ENCODE measurements around the gene OR2AE1. TPM values are rescaled to one million over a fixed set of nuclear protein-coding genes. Genes with fewer than 3 reads are reported as not detected.

The OR2AE1 gene
- total and polyA plus RNA-seq, 2 donors (not counting 1 experiment from before 2014, with no cell fraction given), result 0.43 to 1.3 TPM

DNA sequence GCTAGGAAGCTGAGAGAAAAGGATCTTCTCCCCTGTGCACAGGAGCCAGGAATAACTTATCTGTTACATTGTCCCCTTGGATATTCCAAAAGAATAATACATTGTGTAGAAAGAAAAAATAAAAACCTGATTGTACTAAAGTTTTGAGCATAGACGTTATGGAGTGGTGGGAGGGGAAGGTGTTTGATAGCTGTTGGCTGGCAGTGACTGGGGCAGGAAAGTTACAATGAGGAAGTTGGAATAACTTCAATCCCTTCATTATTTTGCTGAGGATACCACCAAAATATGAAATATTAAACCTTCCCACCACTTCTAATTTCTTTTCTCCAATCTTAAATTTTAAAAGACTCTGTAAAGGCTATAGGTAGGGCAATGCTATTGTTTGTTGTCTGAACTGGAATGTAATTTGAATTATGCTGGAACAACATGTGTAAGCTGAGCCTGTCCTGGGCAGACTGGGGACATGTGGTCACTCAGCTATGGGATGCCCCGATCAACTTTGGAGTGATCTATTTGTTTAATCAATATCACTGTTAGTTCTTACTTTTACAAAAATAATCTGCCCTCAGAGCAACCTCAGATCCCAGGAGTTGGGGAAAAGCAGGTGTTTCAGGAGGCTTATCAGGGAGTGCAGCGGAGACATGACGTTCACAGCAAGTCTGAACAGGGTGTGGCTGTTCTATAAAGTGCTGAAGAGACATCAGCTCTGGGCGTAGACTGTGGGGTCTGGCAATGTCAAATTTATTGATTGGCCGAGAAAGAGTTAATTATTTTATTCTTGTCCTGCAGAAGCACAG, 28.2 kb downstream of the OR2AE1 start:
- no peak overlapping the region for H3K27ac ChIP-seq (ENCODE audit: low read length in 2 of 2)
- WGBS (ENCODE audit: insufficient coverage), result 100% methylated on average over 2 of the region's 6 CpGs
- Mint-ChIP-seq H3K9me3 (ENCODE audit: insufficient read depth) (no peaks in the 10 kb centered on the region), H3K4me3 (no peak overlapping the region), H3K27ac (no peak overlapping the region), H3K27me3 (peaks cover 42% of the 10 kb centered on the region), H3K4me1 (no peaks in the 10 kb centered on the region)
- H3K4me1 ChIP-seq (ENCODE audit: control insufficient read depth in 2 of 2, insufficient read depth in 2 of 2, low read length in 2 of 2), result no peaks in the 10 kb centered on the region
- intact Hi-C loops (cut with micrococcal nuclease), result no loop called here
- no peaks in the 10 kb centered on the region for H4K20me1 ChIP-seq (ENCODE audit: control insufficient read depth, insufficient read depth, low read length, poor library complexity, severe bottlenecking)
- ATAC-seq (ENCODE audit: low read depth) (no peak), DNase-seq (no peak)
- H2AFZ ChIP-seq (ENCODE audit: insufficient read depth, low read depth, low read length, poor library complexity, severe bottlenecking), result no peak overlapping the region
- ChIA-PET POLR2A (no interaction called here), CTCF (no interaction called here)
- no peak overlapping the region for H3K4me3 ChIP-seq (ENCODE audit: control extremely low read depth in 1 of 5, extremely low read depth in 1 of 5, insufficient read depth in 1 of 5, low read depth in 2 of 5, low read length in 4 of 5)
- TF ChIP-seq EZH2 (IDR thresholded peaks at IDR 0.05; ENCODE audit: borderline replicate concordance, insufficient read depth, low read depth, low read length, poor library complexity, severe bottlenecking), result no peak
- TF ChIP-seq, protein P1, sequence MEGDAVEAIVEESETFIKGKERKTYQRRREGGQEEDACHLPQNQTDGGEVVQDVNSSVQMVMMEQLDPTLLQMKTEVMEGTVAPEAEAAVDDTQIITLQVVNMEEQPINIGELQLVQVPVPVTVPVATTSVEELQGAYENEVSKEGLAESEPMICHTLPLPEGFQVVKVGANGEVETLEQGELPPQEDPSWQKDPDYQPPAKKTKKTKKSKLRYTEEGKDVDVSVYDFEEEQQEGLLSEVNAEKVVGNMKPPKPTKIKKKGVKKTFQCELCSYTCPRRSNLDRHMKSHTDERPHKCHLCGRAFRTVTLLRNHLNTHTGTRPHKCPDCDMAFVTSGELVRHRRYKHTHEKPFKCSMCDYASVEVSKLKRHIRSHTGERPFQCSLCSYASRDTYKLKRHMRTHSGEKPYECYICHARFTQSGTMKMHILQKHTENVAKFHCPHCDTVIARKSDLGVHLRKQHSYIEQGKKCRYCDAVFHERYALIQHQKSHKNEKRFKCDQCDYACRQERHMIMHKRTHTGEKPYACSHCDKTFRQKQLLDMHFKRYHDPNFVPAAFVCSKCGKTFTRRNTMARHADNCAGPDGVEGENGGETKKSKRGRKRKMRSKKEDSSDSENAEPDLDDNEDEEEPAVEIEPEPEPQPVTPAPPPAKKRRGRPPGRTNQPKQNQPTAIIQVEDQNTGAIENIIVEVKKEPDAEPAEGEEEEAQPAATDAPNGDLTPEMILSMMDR (IDR thresholded peaks at IDR 0.05), result no peak
- H3K9me3 ChIP-seq (ENCODE audit: control extremely low read depth in 1 of 3, control insufficient read depth in 2 of 3, insufficient read depth in 1 of 3, low read length in 2 of 3), result no peaks in the 10 kb centered on the region
- no peaks in the 10 kb centered on the region for H3K36me3 ChIP-seq (replicated peaks in 1 of 2; ENCODE audit: control extremely low read depth in 1 of 2, control insufficient read depth in 1 of 2, extremely low read depth in 1 of 2, insufficient read depth in 2 of 2, low read length in 1 of 2)
- peaks cover 0 to 6% (median 2%) of the 10 kb centered on the region in 4 experiments for H3K27me3 ChIP-seq (replicated peaks in 1 of 4; ENCODE audit: control extremely low read depth in 1 of 4, control insufficient read depth in 3 of 4, insufficient read depth in 4 of 4, low read length in 3 of 4)
- H3K4me2 ChIP-seq (replicated peaks; ENCODE audit: low read depth, low read length, poor library complexity, severe bottlenecking), result no peak overlapping the region
- H3K9ac ChIP-seq (ENCODE audit: low read length), result no peak overlapping the region
- H3K79me2 ChIP-seq (ENCODE audit: control insufficient read depth, insufficient read depth, low read length), result no peaks in the 10 kb centered on the region

GRCh38 chr7:99844328-99844727, 32.5 kb downstream of the OR2AE1 start:
- CTCF ChIA-PET, result no interaction called here

More at GRCh38 chr7:99844328-99844727, 32.5 kb downstream of the OR2AE1 start:
- no peaks in the 10 kb centered on the region for H3K36me3 ChIP-seq (replicated peaks in 1 of 2; ENCODE audit: control extremely low read depth in 1 of 2, control insufficient read depth in 1 of 2, extremely low read depth in 1 of 2, insufficient read depth in 2 of 2, low read length in 1 of 2)
- H3K27ac ChIP-seq (ENCODE audit: low read length in 2 of 2), result no peak overlapping the region
- H4K20me1 ChIP-seq (ENCODE audit: control insufficient read depth, insufficient read depth, low read length, poor library complexity, severe bottlenecking), result no peaks in the 10 kb centered on the region
- WGBS (ENCODE audit: insufficient coverage), result no CpG with 5 or more reads among the region's 1 CpG
- H3K4me3 ChIP-seq (ENCODE audit: control extremely low read depth in 1 of 5, extremely low read depth in 1 of 5, insufficient read depth in 1 of 5, low read depth in 2 of 5, low read length in 4 of 5), result no peak overlapping the region
- Mint-ChIP-seq H3K27ac (no peak overlapping the region), H3K27me3 (peaks cover 47% of the 10 kb centered on the region), H3K4me1 (no peaks in the 10 kb centered on the region), H3K9me3 (ENCODE audit: insufficient read depth) (no peaks in the 10 kb centered on the region), H3K4me3 (no peak overlapping the region)
- H2AFZ ChIP-seq (ENCODE audit: insufficient read depth, low read depth, low read length, poor library complexity, severe bottlenecking), result no peak overlapping the region
- DNase-seq, result no peak
- POLR2A ChIA-PET, result no interaction called here
- no peak for TF ChIP-seq EZH2 (IDR thresholded peaks at IDR 0.05; ENCODE audit: borderline replicate concordance, insufficient read depth, low read depth, low read length, poor library complexity, severe bottlenecking)
- TF ChIP-seq, protein P1 (IDR thresholded peaks at IDR 0.05), result no peak
- ATAC-seq (ENCODE audit: low read depth), result no peak
- H3K9ac ChIP-seq (ENCODE audit: low read length), result no peak overlapping the region
- H3K4me2 ChIP-seq (replicated peaks; ENCODE audit: low read depth, low read length, poor library complexity, severe bottlenecking), result no peak overlapping the region
- H3K27me3 ChIP-seq (replicated peaks in 1 of 4; ENCODE audit: control extremely low read depth in 1 of 4, control insufficient read depth in 3 of 4, insufficient read depth in 4 of 4, low read length in 3 of 4), result peaks cover 0 to 6% (median 2%) of the 10 kb centered on the region in 4 experiments
- no peaks in the 10 kb centered on the region for H3K4me1 ChIP-seq (ENCODE audit: control insufficient read depth in 2 of 2, insufficient read depth in 2 of 2, low read length in 2 of 2)
- intact Hi-C loops (cut with micrococcal nuclease), result no loop called here
- no peaks in the 10 kb centered on the region for H3K9me3 ChIP-seq (ENCODE audit: control extremely low read depth in 1 of 3, control insufficient read depth in 2 of 3, insufficient read depth in 1 of 3, low read length in 2 of 3)
- no peaks in the 10 kb centered on the region for H3K79me2 ChIP-seq (ENCODE audit: control insufficient read depth, insufficient read depth, low read length)
